IMR-90 (cell line): ENCODE measurements around the gene NLGN1. TPM values are rescaled to one million over a fixed set of nuclear protein-coding genes. Genes with fewer than 3 reads are reported as not detected.

Experiments
- ATAC-seq: fragments of 200-7000 bp; cut with Tn5 transposase; 2 replicates; pipeline ENCODE4 v1.9.1; 2020; ENCODE audit warnings: low read depth, mild to moderate bottlenecking, moderate library complexity
- BruUV-seq: library from RNA; stranded (reverse); fragments of 400-500 nt; replicated peaks from 2 replicates; lab custom pipeline; 2021; lab: Mats Ljungman, UMichigan
- CTCF ChIA-PET: fragments of 300-600 bp; formaldehyde crosslinking; extraction: SDS; loops from one replicate; lab custom pipeline; 2021; ENCODE audit warnings: antibody characterized with exemption; lab: Yijun Ruan, JAX
- POLR2A ChIA-PET: fragments of 300-600 bp; sonication (Branson Sonifier 250); formaldehyde crosslinking; loops from one replicate; lab custom pipeline; 2022; ENCODE audit warnings: antibody characterized with exemption; ENCODE audit not compliant: unreplicated experiment; lab: Charles Lee
- DNase-seq: peaks from one replicate; pipeline ENCODE4 v3.0.0; 2013
- H2AFZ ChIP-seq: replicated peaks from 2 replicates; pipeline ENCODE3; 2013; ENCODE audit warnings: low read length, mild to moderate bottlenecking; ENCODE audit not compliant: poor library complexity
- H2AK5ac ChIP-seq: 2 replicates; pipeline ENCODE4 v1.6.1; 2013; ENCODE audit warnings: low read depth, low read length, inconsistent platforms
- H2AK9ac ChIP-seq: replicated peaks from 2 replicates; pipeline ENCODE3; 2013; ENCODE audit warnings: mild to moderate bottlenecking, low read depth, low read length, moderate library complexity; ENCODE audit not compliant: poor library complexity
- H2BK120ac ChIP-seq: 2 replicates; pipeline ENCODE4 v1.6.1; 2013; ENCODE audit warnings: low read depth, low read length, inconsistent platforms
- H2BK15ac ChIP-seq: 3 replicates; pipeline ENCODE4 v1.6.1; 2013; ENCODE audit warnings: low read depth, low read length, inconsistent platforms
- H2BK20ac ChIP-seq: 2 replicates; pipeline ENCODE4 v1.6.1; 2013; ENCODE audit warnings: low read depth, mild to moderate bottlenecking, inconsistent platforms, low read length, moderate library complexity
- H2BK5ac ChIP-seq: 2 replicates; pipeline ENCODE4 v1.6.1; 2013; ENCODE audit warnings: mild to moderate bottlenecking, low read depth, low read length, inconsistent platforms; ENCODE audit not compliant: poor library complexity, severe bottlenecking
- H3K14ac ChIP-seq: replicated peaks from 2 replicates; pipeline ENCODE4 v1.6.1; 2013; ENCODE audit warnings: low read depth, low read length, inconsistent platforms
- H3K18ac ChIP-seq: 2 replicates; pipeline ENCODE4 v1.6.1; 2013; ENCODE audit warnings: low read depth, low read length, control low read depth
- H3K23ac ChIP-seq: 2 replicates; pipeline ENCODE4 v1.6.1; 2013; ENCODE audit warnings: low read depth, low read length, inconsistent platforms
- H3K27ac ChIP-seq: 2 replicates; pipeline ENCODE4 v1.5.1; 2013; ENCODE audit warnings: mild to moderate bottlenecking, control low read depth, low read length; ENCODE audit not compliant: insufficient read depth
- H3K27me3 ChIP-seq: 2 replicates; pipeline ENCODE4 v1.6.1; 2013; ENCODE audit warnings: low read length; ENCODE audit not compliant: control insufficient read depth, insufficient read depth
- H3K36me3 ChIP-seq: 2 replicates; pipeline ENCODE4 v1.6.1; 2013; ENCODE audit warnings: low read length, mixed read lengths; ENCODE audit not compliant: control insufficient read depth, insufficient read depth
- H3K4ac ChIP-seq: 2 replicates; pipeline ENCODE4 v1.6.1; 2013; ENCODE audit warnings: low read depth, low read length, inconsistent platforms
- H3K4me1 ChIP-seq: 2 replicates; pipeline ENCODE4 v1.6.1; 2013; ENCODE audit warnings: low read length, mixed read lengths; ENCODE audit not compliant: control insufficient read depth, insufficient read depth
- H3K4me2 ChIP-seq: 2 replicates; pipeline ENCODE4 v1.6.1; 2013; ENCODE audit warnings: low read depth, mild to moderate bottlenecking, control low read depth, low read length, moderate library complexity
- H3K4me3 ChIP-seq: 2 replicates; pipeline ENCODE4 v1.5.1; 2013; ENCODE audit warnings: low read depth, mild to moderate bottlenecking, control low read depth, low read length, moderate library complexity; ENCODE audit not compliant: insufficient read depth
- H3K56ac ChIP-seq: 2 replicates; pipeline ENCODE4 v1.6.1; 2013; ENCODE audit warnings: low read length, inconsistent platforms; ENCODE audit not compliant: insufficient read depth; ENCODE audit errors: extremely low read depth
- H3K79me1 ChIP-seq, 2 experiments: 2 replicates each; pipeline ENCODE4 v1.6.1; 2013; ENCODE audit warnings: low read length in 2 of 2, inconsistent platforms in 1 of 2, low read depth in 1 of 2
- H3K9ac ChIP-seq: 2 replicates; pipeline ENCODE4 v1.6.1; 2013; ENCODE audit warnings: low read depth, low read length, control low read depth
- H3K9me1 ChIP-seq: 2 replicates; pipeline ENCODE4 v1.6.1; 2013; ENCODE audit warnings: low read length, inconsistent platforms; ENCODE audit not compliant: insufficient read depth
- H3K9me3 ChIP-seq: 2 replicates; pipeline ENCODE4 v1.6.1; 2013; ENCODE audit warnings: low read length; ENCODE audit not compliant: control insufficient read depth, insufficient read depth
- H4K20me1 ChIP-seq: 2 replicates; pipeline ENCODE4 v1.6.1; 2013; ENCODE audit warnings: low read length, inconsistent platforms; ENCODE audit not compliant: insufficient read depth
- H4K5ac ChIP-seq: 2 replicates; pipeline ENCODE4 v1.6.1; 2013; ENCODE audit warnings: mild to moderate bottlenecking, low read depth, low read length, control low read depth
- H4K8ac ChIP-seq, 2 experiments: 2 replicates each; pipeline ENCODE4 v1.6.1; 2013; ENCODE audit warnings: low read depth in 2 of 2, low read length in 2 of 2, control low read depth in 1 of 2, inconsistent platforms in 1 of 2
- H4K91ac ChIP-seq: 2 replicates; pipeline ENCODE4 v1.6.1; 2013; ENCODE audit warnings: low read depth, low read length, inconsistent platforms; ENCODE audit not compliant: insufficient read depth
- CEBPB ChIP-seq: IDR thresholded peaks from 2 replicates; pipeline ENCODE4 v1.6.1; 2012; ENCODE audit warnings: low read depth, low read length, improper control_type of control experiment
- ELK1 ChIP-seq: fragments of 150-350 bp; IDR thresholded peaks from 2 replicates; pipeline ENCODE4 v1.6.1; 2016; ENCODE audit warnings: low read depth, mild to moderate bottlenecking, low read length, moderate library complexity, borderline replicate concordance
- FOS ChIP-seq: fragments of 150-350 bp; IDR thresholded peaks from 2 replicates; pipeline ENCODE4 v1.6.1; 2016; ENCODE audit warnings: low read depth, low read length
- SMC3 ChIP-seq: fragments of 150-350 bp; IDR thresholded peaks from 2 replicates; pipeline ENCODE4 v1.6.1; 2016; ENCODE audit warnings: low read depth, mild to moderate bottlenecking, antibody characterized with exemption, low read length, moderate library complexity
- WGBS, 2 experiments: methylation state at CpG; one replicate each; pipeline versions ENCODE4 v1.1.5 to v1.1.7; 2013; ENCODE audit warnings: missing lambda C conversion rate in 2 of 2; ENCODE audit not compliant: insufficient read length in 1 of 2; ENCODE audit errors: extremely low coverage in 2 of 2; 5-methylcytosine and 5-hydroxymethylcytosine counted together
- dilution Hi-C: fragments of 300-500 bp; cut with HindIII; formaldehyde crosslinking; loops from one replicate; pipeline ENCODE4 v1.14.3; 2018; ENCODE audit warnings: low sequenced_read_pairs; ENCODE audit not compliant: unreplicated experiment
- in situ Hi-C: fragments of 300-500 bp; cut with MboI; formaldehyde crosslinking; loops from 3 replicates; pipeline ENCODE4 v1.14.3; 2019; ENCODE audit warnings: low sequenced_read_pairs, inconsistent platforms, mixed read lengths
- intact Hi-C: fragments of 100-400 bp; cut with micrococcal nuclease; formaldehyde crosslinking; loops from 2 replicates; pipeline ENCODE4 v1.10.0; 2022
- polyA plus RNA-seq, 3 experiments: library from polyadenylated mRNA; depleted of rRNA; stranded (reverse); fragments of >200 nt; gene quantifications; 2 replicates each; pipeline ENCODE4 v1.2.3, GENCODE V29; 2012; ENCODE audit warnings: low replicate concordance in 1 of 3
- total RNA-seq: library from RNA; depleted of rRNA; stranded (reverse); fragments of >200 nt; gene quantifications from 2 replicates; pipeline ENCODE4 v1.2.3, GENCODE V29; 2012

NLGN1 gene
- total and polyA plus RNA-seq, 2 of the 4 experiments (the other 2 are of a cell fraction), result 1.8 to 12.5 TPM

- no peak overlapping the region for H3K27ac ChIP-seq
- no peak overlapping the region for H4K8ac ChIP-seq
- H2BK15ac ChIP-seq, result no peak overlapping the region
- H4K5ac ChIP-seq, result no peak overlapping the region
- H2BK5ac ChIP-seq, result no peak overlapping the region
- TF ChIP-seq FOS, result no peak
- TF ChIP-seq SMC3, result no peak
- no peak for TF ChIP-seq CEBPB
- TF ChIP-seq ELK1, result no peak
- no peaks in the 10 kb centered on the region for H3K9me3 ChIP-seq
- no peak overlapping the region for H4K91ac ChIP-seq
- no peaks in the 10 kb centered on the region for H4K20me1 ChIP-seq
- no peak overlapping the region for H3K14ac ChIP-seq
- H3K4me2 ChIP-seq, result no peak overlapping the region
- dilution Hi-C loops (no loop called here), intact Hi-C loops (no loop called here), in situ Hi-C loops (no loop called here)
- ChIA-PET POLR2A (no interaction called here), CTCF (no interaction called here)
- no peaks in the 10 kb centered on the region for H3K27me3 ChIP-seq
- no peak overlapping the region for H3K56ac ChIP-seq
- H3K23ac ChIP-seq, result no peak overlapping the region
- no peak overlapping the region for H2AK5ac ChIP-seq
- no peak overlapping the region for H2BK120ac ChIP-seq
- H3K9ac ChIP-seq, result no peak overlapping the region
- DNase-seq (no peak), ATAC-seq (no peak)
- no peak overlapping the region for H3K4me3 ChIP-seq
- H3K9me1 ChIP-seq, result no peaks in the 10 kb centered on the region
- no peaks in the 10 kb centered on the region for H3K4me1 ChIP-seq
- no peak overlapping the region for H2AK9ac ChIP-seq
- WGBS, 2 experiments, result no CpG with 5 or more reads among the region's 4 CpGs
- no peak overlapping the region for H3K4ac ChIP-seq
- no peaks in the 10 kb centered on the region for H3K79me1 ChIP-seq
- BruUV-seq, result no TSS peak
- no peak overlapping the region for H3K18ac ChIP-seq
- H2AFZ ChIP-seq, result no peak overlapping the region
- no peaks in the 10 kb centered on the region for H3K36me3 ChIP-seq
- no peak overlapping the region for H2BK20ac ChIP-seq
Observed at GRCh38 chr3:173762501-173762900, 365.0 kb downstream of the NLGN1 start.
